Measurements from ENCODE around the gene CD55.

Gene CD55, protein sequence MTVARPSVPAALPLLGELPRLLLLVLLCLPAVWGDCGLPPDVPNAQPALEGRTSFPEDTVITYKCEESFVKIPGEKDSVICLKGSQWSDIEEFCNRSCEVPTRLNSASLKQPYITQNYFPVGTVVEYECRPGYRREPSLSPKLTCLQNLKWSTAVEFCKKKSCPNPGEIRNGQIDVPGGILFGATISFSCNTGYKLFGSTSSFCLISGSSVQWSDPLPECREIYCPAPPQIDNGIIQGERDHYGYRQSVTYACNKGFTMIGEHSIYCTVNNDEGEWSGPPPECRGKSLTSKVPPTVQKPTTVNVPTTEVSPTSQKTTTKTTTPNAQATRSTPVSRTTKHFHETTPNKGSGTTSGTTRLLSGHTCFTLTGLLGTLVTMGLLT

GRCh38 chr1:207321079-207321789 is at the start of gene CD55:
CD55 (plus strand) TSS chr1:207321678; CDS start chr1:207321766, 88 bp downstream.
- TF ChIP-seq, protein P1, sequence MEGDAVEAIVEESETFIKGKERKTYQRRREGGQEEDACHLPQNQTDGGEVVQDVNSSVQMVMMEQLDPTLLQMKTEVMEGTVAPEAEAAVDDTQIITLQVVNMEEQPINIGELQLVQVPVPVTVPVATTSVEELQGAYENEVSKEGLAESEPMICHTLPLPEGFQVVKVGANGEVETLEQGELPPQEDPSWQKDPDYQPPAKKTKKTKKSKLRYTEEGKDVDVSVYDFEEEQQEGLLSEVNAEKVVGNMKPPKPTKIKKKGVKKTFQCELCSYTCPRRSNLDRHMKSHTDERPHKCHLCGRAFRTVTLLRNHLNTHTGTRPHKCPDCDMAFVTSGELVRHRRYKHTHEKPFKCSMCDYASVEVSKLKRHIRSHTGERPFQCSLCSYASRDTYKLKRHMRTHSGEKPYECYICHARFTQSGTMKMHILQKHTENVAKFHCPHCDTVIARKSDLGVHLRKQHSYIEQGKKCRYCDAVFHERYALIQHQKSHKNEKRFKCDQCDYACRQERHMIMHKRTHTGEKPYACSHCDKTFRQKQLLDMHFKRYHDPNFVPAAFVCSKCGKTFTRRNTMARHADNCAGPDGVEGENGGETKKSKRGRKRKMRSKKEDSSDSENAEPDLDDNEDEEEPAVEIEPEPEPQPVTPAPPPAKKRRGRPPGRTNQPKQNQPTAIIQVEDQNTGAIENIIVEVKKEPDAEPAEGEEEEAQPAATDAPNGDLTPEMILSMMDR (IDR thresholded peaks at IDR 0.05; ENCODE audit: control insufficient read depth, insufficient read depth, low read depth, low read length, missing control alignments) = peak; percentile 31
- peak; percentile 71 for DNase-seq (ENCODE audit: low read depth)
- peak within 1 kb of the TSS; percentile 65 for H3K4me3 ChIP-seq (ENCODE audit: control insufficient read depth, low read depth, low read length)

DNA sequence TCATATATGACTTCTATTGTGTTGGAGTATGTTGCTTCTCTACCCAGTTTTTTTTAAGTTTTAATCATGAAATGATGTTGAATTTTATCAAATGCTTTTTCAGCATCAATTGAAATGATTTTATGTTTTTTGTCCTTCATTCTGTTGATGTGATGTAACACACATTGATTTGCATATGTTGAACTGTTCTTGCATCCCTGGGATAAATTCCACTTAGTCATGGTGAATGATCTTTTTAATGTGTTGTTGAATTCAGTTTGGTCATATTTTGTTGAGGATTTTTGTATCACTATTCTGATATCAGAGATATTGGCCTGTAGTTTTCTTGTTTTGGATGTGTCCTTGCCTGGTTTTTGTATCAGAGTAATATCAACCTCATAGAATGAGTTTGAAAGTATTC is 46.6 kb upstream of the CD55 start:
- DNase-seq (ENCODE audit: low read depth) = no peak
- H3K4me3 ChIP-seq (ENCODE audit: control insufficient read depth, low read depth, low read length) = no peak overlapping the region
- TF ChIP-seq, protein P1 (IDR thresholded peaks at IDR 0.05; ENCODE audit: control insufficient read depth, insufficient read depth, low read depth, low read length, missing control alignments) = no peak

- TF ChIP-seq, protein P1 (IDR thresholded peaks at IDR 0.05; ENCODE audit: control insufficient read depth, insufficient read depth, low read depth, low read length, missing control alignments) = no peak
- no peak for DNase-seq (ENCODE audit: low read depth)
- H3K4me3 ChIP-seq (ENCODE audit: control insufficient read depth, low read depth, low read length) = no peak overlapping the region
These were observed 45.0 kb upstream of the CD55 start for GRCh38 chr1:207276465-207276864.

DNA sequence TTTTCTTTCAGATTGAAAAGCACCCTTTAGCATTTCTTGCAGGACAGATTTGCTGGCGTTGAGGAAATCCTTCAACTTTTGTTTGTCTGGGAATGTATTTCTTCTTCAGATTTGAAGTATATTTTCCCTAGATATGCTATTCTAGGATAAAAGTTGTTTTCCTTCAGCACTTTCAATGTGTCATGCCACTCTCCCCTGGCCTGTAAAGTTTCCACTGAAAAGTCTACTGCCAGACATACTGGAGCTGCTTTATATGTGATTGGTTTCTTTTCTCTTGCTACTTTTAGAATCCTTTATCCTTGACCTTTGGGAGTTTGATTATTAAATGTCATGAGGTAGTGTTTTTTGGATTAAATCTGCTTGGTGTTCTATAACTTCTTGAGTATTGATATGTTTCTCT is 44.2 kb upstream of the CD55 start:
- no peak for DNase-seq (ENCODE audit: low read depth)
- no peak overlapping the region for H3K4me3 ChIP-seq (ENCODE audit: control insufficient read depth, low read depth, low read length)
- TF ChIP-seq, protein P1 (IDR thresholded peaks at IDR 0.05; ENCODE audit: control insufficient read depth, insufficient read depth, low read depth, low read length, missing control alignments) = no peak

GRCh38 chr1:207279652-207280051 is 41.8 kb upstream of the CD55 start:
- TF ChIP-seq, protein P1 (IDR thresholded peaks at IDR 0.05; ENCODE audit: control insufficient read depth, insufficient read depth, low read depth, low read length, missing control alignments) = no peak
- H3K4me3 ChIP-seq (ENCODE audit: control insufficient read depth, low read depth, low read length) = no peak overlapping the region
- no peak for DNase-seq (ENCODE audit: low read depth)

- no peak overlapping the region for H3K4me3 ChIP-seq (ENCODE audit: control insufficient read depth, low read depth, low read length)
- no peak for DNase-seq (ENCODE audit: low read depth)
- TF ChIP-seq, protein P1 (IDR thresholded peaks at IDR 0.05; ENCODE audit: control insufficient read depth, insufficient read depth, low read depth, low read length, missing control alignments) = no peak
These were observed 40.8 kb upstream of the CD55 start for GRCh38 chr1:207280706-207281105.
